Neural progenitor cell (in vitro differentiated cells): Measurements from ENCODE around the gene CNOT1. TPM values are rescaled to one million over a fixed set of nuclear protein-coding genes. Genes with fewer than 3 reads are reported as not detected.

Experiments
- DNase-seq: peaks from one replicate; pipeline ENCODE4 v3.0.0-alpha.2; 2016; ENCODE audit warnings: low spot score
- H2AFZ ChIP-seq: fragments of 200-600 bp; sonication (generic); replicated peaks from 2 replicates; pipeline ENCODE4 v1.6.1; 2016; ENCODE audit warnings: antibody characterized with exemption
- H3F3A ChIP-seq: fragments of 200-600 bp; sonication (generic); 2 replicates; pipeline ENCODE4 v1.6.1; 2016; ENCODE audit warnings: antibody characterized with exemption, low read depth
- H3K27ac ChIP-seq: fragments of 200-600 bp; sonication (generic); 2 replicates; pipeline ENCODE4 v1.5.1; 2016; ENCODE audit warnings: mild to moderate bottlenecking
- H3K27me3 ChIP-seq: fragments of 200-600 bp; sonication (generic); 2 replicates; pipeline ENCODE4 v1.6.1; 2016; ENCODE audit warnings: mild to moderate bottlenecking, moderate library complexity
- H3K36me3 ChIP-seq: fragments of 200-600 bp; sonication (generic); 2 replicates; pipeline ENCODE4 v1.5.1; 2016
- H3K4me1 ChIP-seq: fragments of 200-600 bp; sonication (generic); 2 replicates; pipeline ENCODE4 v1.6.1; 2016; ENCODE audit warnings: mixed run types
- H3K4me2 ChIP-seq: fragments of 200-600 bp; sonication (generic); 2 replicates; pipeline ENCODE4 v1.6.1; 2016
- H3K4me3 ChIP-seq: fragments of 200-600 bp; sonication (generic); 2 replicates; pipeline ENCODE4 v1.5.1; 2016
- H3K79me2 ChIP-seq: fragments of 200-600 bp; sonication (generic); 2 replicates; pipeline ENCODE4 v1.6.1; 2016; ENCODE audit warnings: low read depth
- H3K9ac ChIP-seq: fragments of 200-600 bp; sonication (generic); 2 replicates; pipeline ENCODE4 v1.6.1; 2016
- H3K9me3 ChIP-seq: fragments of 200-600 bp; sonication (generic); 2 replicates; pipeline ENCODE4 v1.5.1; 2016; ENCODE audit warnings: low read depth
- H4K20me1 ChIP-seq: fragments of 200-600 bp; sonication (generic); 2 replicates; pipeline ENCODE4 v1.6.1; 2016; ENCODE audit warnings: low read depth
- H3K27ac Mint-ChIP-seq: 3 replicates; pipeline ENCODE4 v1.8.0; 2021; ENCODE audit warnings: mixed read lengths
- H3K27me3 Mint-ChIP-seq: 2 replicates; pipeline ENCODE4 v1.8.0; 2022; ENCODE audit warnings: low read depth, mild to moderate bottlenecking, inconsistent platforms, moderate library complexity, mixed read lengths; ENCODE audit not compliant: insufficient read depth
- H3K36me3 Mint-ChIP-seq: 3 replicates; pipeline ENCODE4 v1.8.0; 2021; ENCODE audit warnings: mixed read lengths
- H3K4me1 Mint-ChIP-seq: 3 replicates; pipeline ENCODE4 v1.8.0; 2021; ENCODE audit warnings: mixed read lengths
- H3K4me3 Mint-ChIP-seq: 3 replicates; pipeline ENCODE4 v1.8.0; 2021; ENCODE audit warnings: mild to moderate bottlenecking, moderate library complexity, mixed read lengths
- H3K9me3 Mint-ChIP-seq: 3 replicates; pipeline ENCODE4 v1.8.0; 2020; ENCODE audit warnings: mixed read lengths
- CTCF ChIP-seq: fragments of 200-600 bp; sonication (generic); IDR thresholded peaks from 2 replicates; pipeline ENCODE4 v1.5.1; 2017; ENCODE audit warnings: antibody characterized with exemption, mild to moderate bottlenecking
- EZH2 ChIP-seq: fragments of 200-600 bp; sonication (generic); IDR thresholded peaks from 2 replicates; pipeline ENCODE4 v1.6.1; 2017; ENCODE audit warnings: antibody characterized with exemption, mild to moderate bottlenecking, moderate library complexity
- EZH2phosphoT487 ChIP-seq: fragments of 200-600 bp; sonication (generic); IDR thresholded peaks from 2 replicates; pipeline ENCODE4 v1.6.1; 2017; ENCODE audit warnings: antibody characterized with exemption
- total RNA-seq: library from RNA; depleted of rRNA; stranded (reverse); fragments of >200 nt; gene quantifications from 2 replicates; pipeline ENCODE4 v1.2.3, GENCODE V29; 2015; ENCODE audit warnings: low replicate concordance

CNOT1 gene
- total RNA-seq, 1 donor from 2014 or later, result 241 TPM

DNA sequence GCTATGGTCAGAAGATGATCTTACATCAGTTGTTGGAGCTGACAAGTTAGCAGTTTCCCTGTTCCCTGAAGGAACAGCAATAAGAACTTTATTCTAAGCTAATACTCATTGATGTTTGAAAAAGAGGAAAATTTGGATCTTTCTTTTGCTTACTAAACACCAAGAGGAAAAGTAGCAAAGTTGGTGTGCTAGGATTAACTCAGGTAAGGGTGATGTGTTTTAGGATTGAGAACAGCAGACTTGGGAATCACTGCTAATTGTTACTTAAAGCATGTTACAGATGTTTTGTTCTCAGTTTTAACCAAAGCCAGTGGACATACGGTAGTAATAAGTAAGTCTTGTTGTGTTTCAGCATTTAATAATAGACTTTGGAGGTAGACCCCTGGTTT is 110.7 kb downstream of the CNOT1 start:
- peaks cover 6% of the 10 kb centered on the region for H3K27me3 Mint-ChIP-seq
- no peak for TF ChIP-seq CTCF
- peaks cover 25% of the 10 kb centered on the region for H3K79me2 ChIP-seq
- H4K20me1 ChIP-seq, result peaks cover 45% of the 10 kb centered on the region
- peaks cover 81% of the 10 kb centered on the region for H3F3A ChIP-seq
- H3K9me3 Mint-ChIP-seq, result no peaks in the 10 kb centered on the region
- no peak overlapping the region for H3K4me3 Mint-ChIP-seq
- no peak overlapping the region for H3K9ac ChIP-seq
- no peak overlapping the region for H3K27ac Mint-ChIP-seq
- peaks cover 34% of the 10 kb centered on the region for H3K36me3 ChIP-seq
- H3K4me1 ChIP-seq, result peaks cover 15% of the 10 kb centered on the region
- H3K27me3 ChIP-seq, result no peaks in the 10 kb centered on the region
- peaks cover 15% of the 10 kb centered on the region for H3K4me1 Mint-ChIP-seq
- H3K4me3 ChIP-seq, result no peak overlapping the region
- no peak overlapping the region for H2AFZ ChIP-seq
- H3K4me2 ChIP-seq, result no peak overlapping the region
- peaks cover 27% of the 10 kb centered on the region for H3K36me3 Mint-ChIP-seq
- no peaks in the 10 kb centered on the region for H3K9me3 ChIP-seq
- H3K27ac ChIP-seq, result no peak overlapping the region
- DNase-seq, result no peak

DNA sequence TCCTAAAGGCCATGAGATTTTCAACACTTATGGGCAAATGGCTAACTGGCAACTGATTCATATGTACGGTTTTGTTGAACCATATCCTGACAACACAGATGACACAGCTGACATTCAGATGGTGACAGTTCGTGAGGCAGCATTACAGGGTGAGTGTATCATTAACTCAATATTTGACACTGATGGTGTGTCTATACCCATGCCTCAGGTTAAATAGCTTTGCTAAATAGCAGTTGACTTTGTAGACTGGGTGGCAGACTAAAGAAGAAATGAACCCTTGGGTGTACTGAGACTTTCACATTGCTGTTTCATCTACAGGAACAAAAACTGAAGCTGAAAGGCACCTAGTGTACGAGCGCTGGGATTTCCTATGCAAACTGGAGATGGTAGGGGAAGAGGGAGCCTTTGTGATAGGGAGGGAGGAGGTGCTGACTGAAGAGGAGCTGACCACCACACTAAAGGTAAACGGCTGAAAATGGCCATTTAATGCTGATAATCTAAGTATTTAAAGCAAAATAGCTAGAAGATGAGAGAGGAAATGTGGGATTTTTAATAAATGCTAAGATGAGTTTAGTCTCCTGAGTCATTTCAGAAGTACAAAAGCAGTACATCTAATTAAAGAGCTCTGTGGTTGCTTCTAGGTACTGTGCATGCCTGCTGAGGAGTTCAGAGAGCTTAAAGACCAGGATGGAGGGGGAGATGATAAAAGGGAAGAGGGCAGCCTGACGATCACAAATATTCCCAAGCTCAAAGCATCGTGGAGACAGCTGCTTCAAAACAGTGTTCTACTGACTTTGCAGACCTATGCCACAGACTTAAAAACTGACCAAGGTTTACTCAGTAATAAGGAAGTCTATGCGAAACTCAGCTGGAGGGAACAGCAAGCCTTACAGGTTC is 111.3 kb downstream of the CNOT1 start:
- Histone ChIP-seq H3K79me2 (peaks cover 25% of the 10 kb centered on the region), H3K36me3 (peaks cover 28% of the 10 kb centered on the region), H3K4me1 (peaks cover 15% of the 10 kb centered on the region), H3K9ac (no peak overlapping the region), H3K4me2 (no peak overlapping the region), H3K4me3 (no peak overlapping the region), H2AFZ (no peak overlapping the region), H4K20me1 (peaks cover 45% of the 10 kb centered on the region), H3K27ac (no peak overlapping the region), H3K9me3 (no peaks in the 10 kb centered on the region), H3F3A (peaks cover 76% of the 10 kb centered on the region), H3K27me3 (no peaks in the 10 kb centered on the region)
- Mint-ChIP-seq H3K27ac (no peak overlapping the region), H3K27me3 (peaks cover 6% of the 10 kb centered on the region), H3K4me3 (no peak overlapping the region), H3K9me3 (no peaks in the 10 kb centered on the region), H3K36me3 (peaks cover 26% of the 10 kb centered on the region), H3K4me1 (peaks cover 15% of the 10 kb centered on the region)
- DNase-seq, result no peak
- TF ChIP-seq EZH2phosphoT487 (no peak), EZH2 (no peak), CTCF (no peak)

- H3K4me3 Mint-ChIP-seq, result peak overlapping the region; percentile 79
- peaks cover 25% of the 10 kb centered on the region for H3K79me2 ChIP-seq
- H3K36me3 Mint-ChIP-seq, result peaks cover 18% of the 10 kb centered on the region
- H3K4me3 ChIP-seq, result no peak overlapping the region
- H3K9ac ChIP-seq, result no peak overlapping the region
- H2AFZ ChIP-seq, result no peak overlapping the region
- peaks cover 6% of the 10 kb centered on the region for H3K27me3 Mint-ChIP-seq
- H3F3A ChIP-seq, result peaks cover 77% of the 10 kb centered on the region
- no peaks in the 10 kb centered on the region for H3K9me3 ChIP-seq
- H4K20me1 ChIP-seq, result peaks cover 46% of the 10 kb centered on the region
- H3K4me1 ChIP-seq, result peaks cover 15% of the 10 kb centered on the region
- no peaks in the 10 kb centered on the region for H3K9me3 Mint-ChIP-seq
- no peak overlapping the region for H3K27ac ChIP-seq
- peaks cover 15% of the 10 kb centered on the region for H3K4me1 Mint-ChIP-seq
- no peak for TF ChIP-seq EZH2
- no peak for TF ChIP-seq EZH2phosphoT487
- peak overlapping the region; percentile 82 for H3K4me2 ChIP-seq
- peaks cover 18% of the 10 kb centered on the region for H3K36me3 ChIP-seq
- DNase-seq, result no peak
- H3K27ac Mint-ChIP-seq, result no peak overlapping the region
- H3K27me3 ChIP-seq, result no peaks in the 10 kb centered on the region
These were observed 112.9 kb downstream of the CNOT1 start for GRCh38 chr16:58516768-58517107.
